ENCODE results near the gene CNBP.
A peak's percentile ranks its signal among the peaks of the same experiment; 100 is the strongest.

- TF ChIP-seq, protein P1, sequence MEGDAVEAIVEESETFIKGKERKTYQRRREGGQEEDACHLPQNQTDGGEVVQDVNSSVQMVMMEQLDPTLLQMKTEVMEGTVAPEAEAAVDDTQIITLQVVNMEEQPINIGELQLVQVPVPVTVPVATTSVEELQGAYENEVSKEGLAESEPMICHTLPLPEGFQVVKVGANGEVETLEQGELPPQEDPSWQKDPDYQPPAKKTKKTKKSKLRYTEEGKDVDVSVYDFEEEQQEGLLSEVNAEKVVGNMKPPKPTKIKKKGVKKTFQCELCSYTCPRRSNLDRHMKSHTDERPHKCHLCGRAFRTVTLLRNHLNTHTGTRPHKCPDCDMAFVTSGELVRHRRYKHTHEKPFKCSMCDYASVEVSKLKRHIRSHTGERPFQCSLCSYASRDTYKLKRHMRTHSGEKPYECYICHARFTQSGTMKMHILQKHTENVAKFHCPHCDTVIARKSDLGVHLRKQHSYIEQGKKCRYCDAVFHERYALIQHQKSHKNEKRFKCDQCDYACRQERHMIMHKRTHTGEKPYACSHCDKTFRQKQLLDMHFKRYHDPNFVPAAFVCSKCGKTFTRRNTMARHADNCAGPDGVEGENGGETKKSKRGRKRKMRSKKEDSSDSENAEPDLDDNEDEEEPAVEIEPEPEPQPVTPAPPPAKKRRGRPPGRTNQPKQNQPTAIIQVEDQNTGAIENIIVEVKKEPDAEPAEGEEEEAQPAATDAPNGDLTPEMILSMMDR (IDR thresholded peaks at IDR 0.05): peak in 1 of 6 experiments; percentile 8
- no peak for TF ChIP-seq POLR2A (IDR thresholded peaks at IDR 0.05)
Measured at GRCh38 chr3:129162729-129163579, 20.7 kb downstream of the CNBP start.

Data from thyroid gland (tissue), 4 donors.